Thyroid gland (tissue), 4 donors: ENCODE data around the gene SHMT2.

Source experiments
- POLR2A ChIP-seq, 2 donors: fragments of 450-650 bp; IDR thresholded peaks; one replicate each; pipeline ENCODE4 v1.6.1; 2017; ENCODE audit warnings: antibody characterized with exemption in 2 of 2, mild to moderate bottlenecking in 2 of 2, moderate library complexity in 1 of 2
- TF ChIP-seq, protein P1 (sequence below), 6 experiments: fragments of 200-600 bp in 3 of 6; fragments of 450-650 bp in 3 of 6; sonication (generic) in 3 of 6; IDR thresholded peaks; one replicate each; pipeline ENCODE4 v1.5.1; 2016 to 2019; ENCODE audit warnings: antibody characterized with exemption in 6 of 6, mild to moderate bottlenecking in 2 of 6, inconsistent platforms in 1 of 6, moderate library complexity in 1 of 6

GRCh38 chr12:57239587-57240065 is 10.1 kb downstream of the SHMT2 start:
- TF ChIP-seq POLR2A (IDR thresholded peaks at IDR 0.05): no peak
- TF ChIP-seq, protein P1, sequence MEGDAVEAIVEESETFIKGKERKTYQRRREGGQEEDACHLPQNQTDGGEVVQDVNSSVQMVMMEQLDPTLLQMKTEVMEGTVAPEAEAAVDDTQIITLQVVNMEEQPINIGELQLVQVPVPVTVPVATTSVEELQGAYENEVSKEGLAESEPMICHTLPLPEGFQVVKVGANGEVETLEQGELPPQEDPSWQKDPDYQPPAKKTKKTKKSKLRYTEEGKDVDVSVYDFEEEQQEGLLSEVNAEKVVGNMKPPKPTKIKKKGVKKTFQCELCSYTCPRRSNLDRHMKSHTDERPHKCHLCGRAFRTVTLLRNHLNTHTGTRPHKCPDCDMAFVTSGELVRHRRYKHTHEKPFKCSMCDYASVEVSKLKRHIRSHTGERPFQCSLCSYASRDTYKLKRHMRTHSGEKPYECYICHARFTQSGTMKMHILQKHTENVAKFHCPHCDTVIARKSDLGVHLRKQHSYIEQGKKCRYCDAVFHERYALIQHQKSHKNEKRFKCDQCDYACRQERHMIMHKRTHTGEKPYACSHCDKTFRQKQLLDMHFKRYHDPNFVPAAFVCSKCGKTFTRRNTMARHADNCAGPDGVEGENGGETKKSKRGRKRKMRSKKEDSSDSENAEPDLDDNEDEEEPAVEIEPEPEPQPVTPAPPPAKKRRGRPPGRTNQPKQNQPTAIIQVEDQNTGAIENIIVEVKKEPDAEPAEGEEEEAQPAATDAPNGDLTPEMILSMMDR (IDR thresholded peaks at IDR 0.05): no peak
